GM12865 (cell line): Measurements from ENCODE around the gene AGPAT4.
A peak's percentile ranks its signal among the peaks of the same experiment; 100 is the strongest.
"Not testable (repeated sequence)": the region's sequence is repeated elsewhere in the genome, so short reads cannot be mapped to it uniquely, and the experiment has no call there.

Experiments used
- DNase-seq: peaks from one replicate; pipeline ENCODE4 v3.0.0; 2010; ENCODE audit warnings: low read depth
- H3K4me3 ChIP-seq: 2 replicates; pipeline ENCODE4 v1.5.1; 2011; ENCODE audit warnings: mild to moderate bottlenecking, low read depth, low read length, control low read depth
- CTCF ChIP-seq: IDR thresholded peaks from 2 replicates; pipeline ENCODE4 v1.5.1; 2011; ENCODE audit warnings: low read length, control low read depth, low read depth, inconsistent platforms; ENCODE audit not compliant: insufficient read depth; ENCODE audit errors: missing control alignments

The AGPAT4 gene, protein sequence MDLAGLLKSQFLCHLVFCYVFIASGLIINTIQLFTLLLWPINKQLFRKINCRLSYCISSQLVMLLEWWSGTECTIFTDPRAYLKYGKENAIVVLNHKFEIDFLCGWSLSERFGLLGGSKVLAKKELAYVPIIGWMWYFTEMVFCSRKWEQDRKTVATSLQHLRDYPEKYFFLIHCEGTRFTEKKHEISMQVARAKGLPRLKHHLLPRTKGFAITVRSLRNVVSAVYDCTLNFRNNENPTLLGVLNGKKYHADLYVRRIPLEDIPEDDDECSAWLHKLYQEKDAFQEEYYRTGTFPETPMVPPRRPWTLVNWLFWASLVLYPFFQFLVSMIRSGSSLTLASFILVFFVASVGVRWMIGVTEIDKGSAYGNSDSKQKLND

DNA sequence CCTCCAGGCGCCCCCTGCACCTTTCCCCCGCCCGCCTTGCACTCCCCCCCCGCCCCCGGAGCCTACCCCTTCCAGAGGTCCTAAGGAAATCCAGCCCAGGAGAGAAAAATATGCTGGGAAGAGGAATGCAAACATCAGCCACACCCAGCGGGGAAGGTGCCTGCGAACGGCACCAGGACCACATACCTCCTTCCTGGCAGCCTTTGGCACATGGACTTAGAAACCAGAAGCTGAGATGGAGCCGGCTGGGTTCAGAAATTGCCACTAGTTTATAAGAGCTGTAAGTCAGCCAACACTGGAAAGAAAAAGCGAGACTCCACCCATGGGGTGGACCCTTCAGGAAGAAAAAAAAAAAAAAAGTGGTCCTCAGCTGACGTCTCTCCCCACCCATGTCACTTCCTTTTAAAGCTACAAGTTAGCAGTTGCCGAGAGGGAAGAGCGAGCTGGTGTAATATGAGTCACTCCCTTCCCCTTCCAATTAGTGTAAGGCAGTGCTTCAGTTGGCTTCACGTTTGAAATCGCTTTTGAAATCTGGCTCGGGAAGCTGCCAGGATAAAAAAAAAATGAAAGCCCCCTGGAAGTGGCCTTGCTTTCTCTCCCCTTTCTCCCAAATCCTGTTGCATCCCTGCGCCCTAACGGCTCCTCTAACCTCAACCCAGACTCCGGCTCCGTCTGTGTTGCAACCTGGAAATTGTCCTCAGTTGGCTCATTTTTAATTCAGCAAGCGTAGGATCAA is at the start of gene AGPAT4:
Gene AGPAT4 (minus strand): TSS at position 310 of the 736 bp plus-strand sequence. CDS start 41,848 bp downstream, outside the sequence.
- TF ChIP-seq CTCF = no peak
- peak within 1 kb of the TSS; percentile 67 for H3K4me3 ChIP-seq
- peak; percentile 93 for DNase-seq

DNA sequence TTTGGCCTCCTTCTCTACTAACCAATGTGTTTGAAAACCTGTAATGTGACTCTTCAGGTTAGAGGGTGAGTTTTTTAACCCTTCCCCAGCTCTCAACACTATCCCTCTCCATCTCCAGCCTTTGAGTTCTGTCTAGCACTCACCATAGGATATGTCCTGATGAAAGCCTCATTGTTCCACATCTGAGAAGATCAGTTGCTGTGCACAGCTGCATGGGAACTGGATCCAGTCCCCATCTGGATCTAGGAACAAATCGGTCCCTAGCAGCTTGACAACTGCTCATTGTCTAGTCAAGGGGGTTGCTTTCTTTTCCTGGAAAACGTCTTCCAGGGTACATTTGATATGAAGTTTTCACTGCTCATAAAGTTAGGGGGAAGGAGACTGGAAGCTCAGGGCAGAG is 45.4 kb upstream of the AGPAT4 start:
- TF ChIP-seq CTCF = no peak
- no peak for DNase-seq
- no peak overlapping the region for H3K4me3 ChIP-seq

- no peak overlapping the region for H3K4me3 ChIP-seq
- no peak for DNase-seq
- no peak for TF ChIP-seq CTCF
These were observed 44.6 kb upstream of the AGPAT4 start for GRCh38 chr6:161318456-161318855.

- no peak for TF ChIP-seq CTCF
- H3K4me3 ChIP-seq = no peak overlapping the region
- DNase-seq = no peak
These were observed 42.7 kb upstream of the AGPAT4 start for GRCh38 chr6:161316531-161316930.

- not testable (repeated sequence) for H3K4me3 ChIP-seq, DNase-seq
These were observed 41.5 kb upstream of the AGPAT4 start for GRCh38 chr6:161315246-161315917.

DNA sequence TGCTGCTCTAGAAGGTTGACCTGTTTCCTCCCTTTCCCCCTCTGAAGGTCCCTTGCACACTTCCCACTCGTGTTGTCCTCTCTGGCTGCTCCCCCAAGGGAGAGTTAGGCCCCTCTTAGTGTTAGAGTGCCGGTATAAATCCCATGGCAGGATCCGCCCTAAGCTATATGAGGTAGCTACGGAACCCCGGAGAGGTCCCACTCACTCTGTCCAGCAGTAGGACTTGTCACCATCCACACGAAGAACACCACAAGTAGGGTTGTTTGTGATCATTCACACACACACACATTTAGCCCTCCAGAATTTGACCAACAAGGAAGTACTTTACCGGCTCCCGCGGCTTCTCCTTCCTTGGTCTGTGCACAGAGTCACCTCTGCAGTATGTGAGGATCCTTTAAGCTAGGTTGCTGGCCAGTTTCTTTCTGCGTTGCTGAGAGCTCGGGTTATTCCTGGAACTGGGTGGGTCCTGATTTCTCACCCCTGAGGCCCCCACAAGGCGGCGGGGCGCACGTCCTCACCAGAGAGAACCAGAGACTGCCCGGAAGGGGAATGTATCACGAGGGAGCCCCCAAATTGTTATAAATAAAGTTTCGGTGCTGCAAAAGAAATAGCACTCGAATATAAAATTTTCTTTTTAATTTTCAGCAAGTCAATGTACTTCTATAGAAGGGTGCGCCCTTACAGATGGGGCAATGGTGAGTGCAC is 40.8 kb upstream of the AGPAT4 start:
- DNase-seq, H3K4me3 ChIP-seq: not testable (repeated sequence)

GRCh38 chr6:161313940-161314509 is 40.2 kb upstream of the AGPAT4 start:
- TF ChIP-seq CTCF = no peak
- DNase-seq = no peak

DNA sequence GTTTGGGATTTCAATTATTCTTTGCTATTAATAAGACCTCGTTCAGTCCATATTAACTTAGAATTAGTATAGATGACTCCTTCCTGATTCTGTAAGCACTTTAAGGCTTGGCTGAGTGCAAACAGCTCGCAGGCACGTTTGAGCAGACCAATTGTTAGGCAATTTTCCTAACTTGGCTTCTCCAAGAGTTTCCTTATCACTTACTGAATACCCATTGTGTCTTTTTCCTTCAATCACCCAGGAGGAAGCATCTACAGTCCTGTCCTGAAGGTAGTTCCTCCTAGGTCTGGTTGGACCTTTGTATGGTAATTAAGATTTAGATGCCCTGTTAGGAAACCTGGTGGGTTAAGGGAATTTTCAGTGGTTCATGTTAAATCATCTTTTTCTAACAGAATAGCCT is 39.6 kb upstream of the AGPAT4 start:
- DNase-seq, H3K4me3 ChIP-seq: not testable (repeated sequence)

More at GRCh38 chr6:161313940-161314509, 40.2 kb upstream of the AGPAT4 start:
- H3K4me3 ChIP-seq = no peak overlapping the region

- not testable (repeated sequence) for H3K4me3 ChIP-seq, DNase-seq
These were observed 35.9 kb upstream of the AGPAT4 start for GRCh38 chr6:161309774-161310173.
